Aorta (tissue), 5 donors: ENCODE measurements around the gene SHROOM1. TPM values are rescaled to one million over a fixed set of nuclear protein-coding genes. Genes with fewer than 3 reads are reported as not detected.
"Not testable (repeated sequence)": the region's sequence is repeated elsewhere in the genome, so short reads cannot be mapped to it uniquely, and the experiment has no call there.

Source experiments
- ATAC-seq: fragments of 200-7000 bp; cut with Tn5 transposase; one replicate; pipeline ENCODE4 v1.9.1; 2022; ENCODE audit warnings: moderate library complexity; ENCODE audit not compliant: low FRiP score
- DNase-seq, 2 donors: peaks; one replicate each; pipeline ENCODE4 v3.0.0-alpha.2; 2020
- H3K27ac ChIP-seq, 2 donors: one replicate each; pipeline ENCODE4 v1.5.1; 2013; ENCODE audit warnings: low read length in 2 of 2, mild to moderate bottlenecking in 2 of 2, moderate library complexity in 2 of 2, control low read depth in 1 of 2, inconsistent platforms in 1 of 2, low read depth in 1 of 2
- H3K27me3 ChIP-seq, 2 donors: one replicate each; pipeline ENCODE4 v1.6.1; 2013; ENCODE audit warnings: control low read depth in 1 of 2, low read length in 1 of 2, mild to moderate bottlenecking in 1 of 2, moderate library complexity in 1 of 2; ENCODE audit not compliant: insufficient read depth in 2 of 2, control insufficient read depth in 1 of 2
- H3K36me3 ChIP-seq, 2 donors: one replicate each; pipeline ENCODE4 v1.6.1; 2013; ENCODE audit warnings: control low read depth in 1 of 2, low read length in 1 of 2, mild to moderate bottlenecking in 1 of 2; ENCODE audit not compliant: insufficient read depth in 2 of 2, control insufficient read depth in 1 of 2
- H3K4me1 ChIP-seq, 2 donors: one replicate each; pipeline ENCODE4 v1.6.1; 2013; ENCODE audit warnings: low read length in 2 of 2, control low read depth in 1 of 2, mild to moderate bottlenecking in 1 of 2, moderate library complexity in 1 of 2; ENCODE audit not compliant: insufficient read depth in 2 of 2, control insufficient read depth in 1 of 2
- H3K4me3 ChIP-seq, 2 donors: one replicate each; pipeline ENCODE4 v1.5.1; 2013; ENCODE audit warnings: low read length in 2 of 2, control low read depth in 1 of 2, mild to moderate bottlenecking in 1 of 2
- H3K9me3 ChIP-seq: one replicate; pipeline ENCODE4 v1.6.1; 2013; ENCODE audit warnings: mild to moderate bottlenecking, low read length; ENCODE audit not compliant: control insufficient read depth
- WGBS, 2 donors: extraction: QIAGEN DNeasy Blood & Tissue Kit; methylation state at CpG; one replicate each; pipeline ENCODE4 v1.1.7; 2013; 5-methylcytosine and 5-hydroxymethylcytosine counted together
- intact Hi-C, 2 donors: fragments of 100-400 bp; cut with DNase I; formaldehyde crosslinking; loops; one replicate each; pipeline versions ENCODE4 v1.14.2 to v1.15.0; 2022
- polyA plus RNA-seq, 2 donors: library from polyadenylated mRNA; stranded (reverse); fragments of 200-250 nt; gene quantifications; one replicate each; pipeline ENCODE4 v1.2.3, GENCODE V29; 2013
- total RNA-seq, 2 donors: library from RNA; stranded (reverse); fragmentation: NEBNext Ultra II Directional; extraction: Animal tissue kit (Norgen Biotek cat#: 25700); gene quantifications; one replicate each; pipeline ENCODE4 v1.2.1, GENCODE V29; 2021
- donor health status: healthy with polysubstance abuse.
- donor health status: Bipolar disorder and iron deficiency.
- donor health status: DM: no; HTN: no; CAD: no.
- donor health status: DM: no; HTN: no; CAD: no.
- donor health status: DM: yes; HTN: yes; CAD: no.

SHROOM1 gene
- total and polyA plus RNA-seq, 4 donors: 1.4 to 15.0 (median 8.9) TPM

GRCh38 chr5:132808866-132809265, 21.6 kb downstream of the SHROOM1 start:
- 54 to 57% methylated on average over 3 of the region's 3 CpGs for WGBS, 2 donors
- Histone ChIP-seq H3K27ac (no peak overlapping the region), H3K36me3 (no peaks in the 10 kb centered on the region), H3K4me3 (no peak overlapping the region), H3K4me1 (no peaks in the 10 kb centered on the region), H3K9me3 (no peaks in the 10 kb centered on the region), H3K27me3 (no peaks in the 10 kb centered on the region)
- intact Hi-C loops: no loop called here
- ATAC-seq (no peak), DNase-seq (no peak)

GRCh38 chr5:132808448-132808847, 22.0 kb downstream of the SHROOM1 start:
- ATAC-seq: no peak
- intact Hi-C loops: no loop called here
- Histone ChIP-seq H3K27me3 (no peaks in the 10 kb centered on the region), H3K4me3 (no peak overlapping the region), H3K4me1 (no peaks in the 10 kb centered on the region), H3K27ac (no peak overlapping the region), H3K9me3 (no peaks in the 10 kb centered on the region), H3K36me3 (no peaks in the 10 kb centered on the region)
- DNase-seq: no peak
- 73% methylated on average over 2 of the region's 2 CpGs for WGBS, 2 donors

DNA sequence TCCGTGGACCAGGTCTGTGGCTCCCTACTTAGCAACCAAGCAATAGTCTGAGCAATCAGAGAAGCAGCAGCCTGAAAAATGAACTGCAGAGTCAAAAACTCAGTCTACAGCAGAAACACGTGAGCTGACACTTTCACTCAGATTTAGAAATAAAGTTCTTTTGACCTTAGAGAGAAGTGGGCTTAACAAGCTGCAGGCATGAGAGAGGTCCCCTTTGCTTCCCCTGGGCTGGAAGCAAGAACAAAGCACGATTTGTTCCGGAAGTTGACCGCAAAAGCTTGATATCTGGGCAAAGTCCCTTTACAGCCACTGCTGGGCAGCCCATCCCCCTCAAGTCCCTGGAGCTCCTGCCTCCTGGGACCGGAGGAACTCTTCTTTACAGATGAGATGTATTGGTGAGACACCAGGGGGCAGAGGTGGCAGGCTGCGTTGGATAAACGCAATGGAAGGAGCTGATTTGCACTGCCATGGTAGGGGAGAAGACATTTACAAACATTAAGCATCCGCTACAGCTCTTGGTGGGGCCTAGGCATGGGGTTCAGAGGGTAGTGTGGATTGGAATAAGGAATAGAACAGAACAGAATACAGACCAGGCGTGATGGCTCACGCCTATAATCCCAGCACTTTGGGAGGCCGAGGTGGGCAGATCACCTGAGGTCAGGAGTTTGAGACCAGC, 23.1 kb downstream of the SHROOM1 start:
- DNase-seq (no peak), ATAC-seq (no peak)
- no peaks in the 10 kb centered on the region for H3K4me1 ChIP-seq
- H3K27me3 ChIP-seq: no peaks in the 10 kb centered on the region
- no peaks in the 10 kb centered on the region for H3K36me3 ChIP-seq
- H3K4me3 ChIP-seq: no peak overlapping the region
- H3K9me3 ChIP-seq: no peaks in the 10 kb centered on the region
- H3K27ac ChIP-seq: no peak overlapping the region
- 70 to 72% methylated on average over 12 of the region's 12 CpGs for WGBS, 2 donors
- intact Hi-C loops: no loop called here

DNA sequence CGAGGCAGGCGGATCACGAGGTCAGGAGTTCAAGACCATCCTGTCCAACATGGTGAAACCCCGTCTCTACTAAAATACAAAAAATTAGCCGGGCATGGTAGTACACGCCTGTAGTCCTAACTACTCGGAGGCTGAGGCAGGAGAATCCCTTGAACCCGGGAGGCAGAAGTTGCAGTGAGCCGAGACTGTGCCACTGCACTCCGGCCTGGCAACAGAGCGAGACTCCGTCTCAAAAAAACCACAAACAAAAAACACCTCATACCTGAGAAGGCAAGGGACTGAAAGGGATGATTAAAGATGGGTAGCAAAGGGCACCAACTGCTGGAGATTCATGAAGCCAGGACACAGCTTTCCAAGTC, 23.7 kb downstream of the SHROOM1 start:
- H3K27ac ChIP-seq, H3K4me1 ChIP-seq, H3K36me3 ChIP-seq, intact Hi-C loops, ATAC-seq, H3K4me3 ChIP-seq, H3K27me3 ChIP-seq, DNase-seq, H3K9me3 ChIP-seq: not testable (repeated sequence)
- WGBS, 2 donors: 91 to 97% methylated on average over 12 of the region's 12 CpGs

- intact Hi-C loops, H3K27me3 ChIP-seq, H3K4me3 ChIP-seq, H3K9me3 ChIP-seq, DNase-seq, H3K4me1 ChIP-seq, H3K36me3 ChIP-seq, H3K27ac ChIP-seq, ATAC-seq: not testable (repeated sequence)
- 89 to 95% methylated on average over 6 of the region's 6 CpGs for WGBS, 2 donors
Observed at GRCh38 chr5:132805872-132806271, 24.6 kb downstream of the SHROOM1 start.

GRCh38 chr5:132804219-132804618, 26.2 kb downstream of the SHROOM1 start:
- intact Hi-C loops: not testable (repeated sequence)
- WGBS, 2 donors: 89 to 100% methylated on average over 1 of the region's 1 CpG

DNA sequence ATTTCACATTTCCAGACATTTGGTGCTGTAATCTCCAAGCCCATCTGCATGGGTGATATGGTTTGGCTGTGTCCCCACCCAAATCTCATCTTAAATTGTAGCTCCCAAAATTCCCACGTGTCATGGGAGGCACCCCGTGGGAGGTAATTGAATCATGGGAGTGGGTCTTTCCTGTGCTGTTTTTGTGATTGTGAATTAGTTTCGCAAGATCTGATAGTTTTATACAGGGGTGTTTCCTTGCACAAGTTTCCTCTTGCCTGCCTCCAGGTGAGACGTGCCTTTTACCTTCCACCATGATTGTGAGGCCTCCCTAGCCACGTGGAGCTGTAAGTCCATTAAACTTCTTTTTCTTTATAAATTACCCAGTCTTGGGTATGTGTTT, 27.8 kb downstream of the SHROOM1 start:
- ATAC-seq, H3K27me3 ChIP-seq, H3K4me1 ChIP-seq, H3K36me3 ChIP-seq, H3K4me3 ChIP-seq, intact Hi-C loops, DNase-seq, H3K9me3 ChIP-seq, H3K27ac ChIP-seq: not testable (repeated sequence)
- WGBS, 2 donors: 80 to 86% methylated on average over 5 of the region's 5 CpGs

More at GRCh38 chr5:132804219-132804618, 26.2 kb downstream of the SHROOM1 start:
- H3K4me3 ChIP-seq, H3K27ac ChIP-seq, H3K36me3 ChIP-seq, ATAC-seq, DNase-seq, H3K27me3 ChIP-seq, H3K9me3 ChIP-seq, H3K4me1 ChIP-seq: not testable (repeated sequence)

DNA sequence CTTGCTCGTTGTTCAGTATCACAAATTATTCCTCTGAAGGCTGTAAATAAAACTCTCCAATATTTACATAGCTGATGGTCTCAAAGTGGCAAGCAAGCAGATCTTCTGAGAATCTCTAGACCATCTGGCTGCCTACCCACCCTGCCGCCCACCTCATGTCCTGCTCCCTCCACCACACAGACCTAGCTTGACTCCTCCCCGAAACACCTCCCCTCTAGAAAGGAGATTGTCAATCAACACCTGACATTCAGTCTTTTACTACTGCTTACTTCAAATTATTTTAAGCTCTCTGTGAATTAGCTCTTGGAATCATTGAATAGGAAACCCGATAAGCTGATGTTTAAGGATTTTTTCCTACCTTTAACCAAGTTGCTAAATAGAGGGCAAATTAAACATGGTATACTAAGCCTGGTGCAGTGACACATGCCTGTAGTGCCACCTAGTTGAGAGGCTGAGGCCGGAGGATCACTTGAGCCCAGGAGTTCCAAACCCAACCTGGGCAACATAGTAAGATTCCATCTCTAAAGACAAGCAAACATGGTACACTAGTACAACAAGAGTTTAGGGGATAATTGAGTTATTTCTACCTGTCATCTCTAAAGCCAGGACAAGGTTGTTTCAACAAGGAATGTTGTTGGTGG, 28.3 kb downstream of the SHROOM1 start:
- intact Hi-C loops: no loop called here
- no peak for ATAC-seq
- 89 to 90% methylated on average over 5 of the region's 5 CpGs for WGBS, 2 donors

GRCh38 chr5:132800545-132800944, 29.9 kb downstream of the SHROOM1 start:
- 86 to 89% methylated on average over 2 of the region's 2 CpGs for WGBS, 2 donors
- Histone ChIP-seq H3K4me3 (no peak overlapping the region), H3K36me3 (no peaks in the 10 kb centered on the region), H3K27ac (no peak overlapping the region), H3K4me1 (no peaks in the 10 kb centered on the region), H3K27me3 (peaks cover 0 to 1% of the 10 kb centered on the region in 2 donors), H3K9me3 (no peaks in the 10 kb centered on the region)
- intact Hi-C loops: no loop called here
- ATAC-seq (no peak), DNase-seq (no peak)

More for the DNA sequence above, 28.3 kb downstream of the SHROOM1 start:
- Histone ChIP-seq H3K9me3 (no peaks in the 10 kb centered on the region), H3K4me1 (no peaks in the 10 kb centered on the region), H3K27me3 (peaks cover 0 to 1% of the 10 kb centered on the region in 2 donors), H3K27ac (no peak overlapping the region), H3K36me3 (no peaks in the 10 kb centered on the region), H3K4me3 (no peak overlapping the region)
- DNase-seq: no peak
